Motor neuron (in vitro differentiated cells): ENCODE results near the gene SLC44A5. TPM values are rescaled to one million over a fixed set of nuclear protein-coding genes. Genes with fewer than 3 reads are reported as not detected.

ENCODE experiments used
- ATAC-seq, 8 experiments: fragments of 200-7000 bp; cut with Tn5 transposase; replicated peaks in 6 of 8; 2 replicates each; pipeline ENCODE4 v1.8.0; 2021; ENCODE audit warnings: mild to moderate bottlenecking in 8 of 8, moderate library complexity in 8 of 8
- H3K27ac ChIP-seq, 2 donors: fragments of 250-450 bp; sonication (Bioruptor Pico); 2 replicates each; pipeline ENCODE4 v1.9.0; 2021; ENCODE audit warnings: antibody characterized with exemption in 2 of 2, mild to moderate bottlenecking in 2 of 2, moderate library complexity in 1 of 2
- H3K4me1 ChIP-seq, 2 donors: fragments of 250-450 bp; sonication (Bioruptor Pico); replicated peaks in 1 of 2; 2 replicates each; pipeline ENCODE4 v1.6.1; 2021; ENCODE audit warnings: antibody characterized with exemption in 2 of 2, mild to moderate bottlenecking in 2 of 2, moderate library complexity in 1 of 2
- H3K4me3 ChIP-seq, 5 donors: fragments of 250-450 bp; sonication (Bioruptor Pico); 2 replicates each; pipeline ENCODE4 v1.9.0; 2021; ENCODE audit warnings: antibody characterized with exemption in 5 of 5, mild to moderate bottlenecking in 5 of 5, moderate library complexity in 4 of 5
- WGBS, 10 experiments: fragments of 450-650 bp; shearing (Covaris generic); methylation state at CpG; one replicate each; pipeline ENCODE4 v1.0.0; 2022; 5-methylcytosine and 5-hydroxymethylcytosine counted together
- in situ Hi-C, 9 experiments: fragments of 400-800 bp; cut with MboI; loops; one replicate each; pipeline ENCODE4 v1.15.0; 2021; ENCODE audit warnings: low sequenced_read_pairs in 9 of 9, low pct_unique_long_range_greater_than_20kb in 2 of 9; ENCODE audit not compliant: unreplicated experiment in 9 of 9
- total RNA-seq, 8 experiments: library from RNA; unstranded; fragments of 300-600 nt; gene quantifications; 2 replicates each; pipeline versions ENCODE4 v1.2.3 to v1.2.4, GENCODE V29; 2022

The SLC44A5 gene
- total RNA-seq, 8 experiments from 2014 or later: 27.7 to 58.8 (median 52.0) TPM; not detected in 3

GRCh38 chr1:75470448-75470847 lies 140.5 kb downstream of the SLC44A5 start:
- WGBS, 10 experiments: 0 to 100% (median 79%) methylated on average over 1 to 5 of the region's 6 CpGs; no CpG with 5 or more reads in 1 of the 10 experiments
- H3K4me1 ChIP-seq: peaks cover 9 to 31% of the 10 kb centered on the region in 2 donors
- no peak overlapping the region for H3K27ac ChIP-seq
- no peak for ATAC-seq
- no peak overlapping the region for H3K4me3 ChIP-seq
- in situ Hi-C loops: no loop called here

GRCh38 chr1:75469586-75470173 lies 141.2 kb downstream of the SLC44A5 start:
- H3K4me1 ChIP-seq: peaks cover 9 to 31% of the 10 kb centered on the region in 2 donors
- H3K4me3 ChIP-seq: no peak overlapping the region
- in situ Hi-C loops: no loop called here
- no peak for ATAC-seq
- WGBS, 10 experiments: 0 to 100% (median 75%) methylated on average over 2 to 7 of the region's 7 CpGs
- H3K27ac ChIP-seq: no peak overlapping the region

DNA sequence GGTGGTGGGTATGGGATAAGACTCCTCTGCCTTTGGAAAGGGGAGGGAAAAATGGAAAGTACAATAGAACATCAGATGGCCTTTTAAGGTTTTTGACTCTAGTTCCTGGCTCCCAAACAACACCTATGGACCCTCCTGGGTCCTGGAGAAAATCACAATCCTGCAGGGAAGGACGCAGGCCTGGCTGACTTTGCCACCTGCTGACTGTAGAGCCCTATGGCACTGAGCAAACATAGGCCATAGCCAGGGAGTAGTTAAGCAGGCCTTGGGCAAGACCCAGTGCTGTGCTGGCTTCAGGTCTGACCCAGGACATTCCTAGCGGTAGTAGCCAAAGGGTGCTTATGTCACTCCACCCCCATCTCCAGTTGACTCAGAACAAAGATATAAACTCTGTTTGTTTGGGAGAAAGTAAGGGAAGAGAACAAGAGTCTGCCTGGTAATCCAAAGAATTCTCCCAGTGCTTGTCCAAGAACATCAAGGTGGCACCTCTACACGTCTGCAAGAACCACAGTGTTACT lies 149.0 kb downstream of the SLC44A5 start:
- 40 to 100% (median 100%) methylated on average over 1 to 3 of the region's 3 CpGs; no CpG with 5 or more reads in 6 of the 10 experiments for WGBS, 10 experiments
- Histone ChIP-seq H3K4me3 (no peak overlapping the region), H3K27ac (no peak overlapping the region), H3K4me1 (no peaks in the 10 kb centered on the region)
- in situ Hi-C loops: no loop called here
- ATAC-seq: no peak

GRCh38 chr1:75449998-75450397 lies 160.9 kb downstream of the SLC44A5 start:
- Histone ChIP-seq H3K27ac (no peak overlapping the region), H3K4me3 (no peak overlapping the region), H3K4me1 (peaks cover 0 to 5% of the 10 kb centered on the region in 2 donors)
- ATAC-seq: no peak
- 41 to 100% (median 93%) methylated on average over 1 to 5 of the region's 5 CpGs; no CpG with 5 or more reads in 1 of the 10 experiments for WGBS, 10 experiments
- in situ Hi-C loops: no loop called here

- 0 to 100% (median 89%) methylated on average over 1 of the region's 1 CpG for WGBS, 10 experiments
- no peak overlapping the region for H3K4me3 ChIP-seq
- no peak for ATAC-seq
- no peak overlapping the region for H3K27ac ChIP-seq
- in situ Hi-C loops: no loop called here
- H3K4me1 ChIP-seq: peaks cover 0 to 5% of the 10 kb centered on the region in 2 donors
Measured at GRCh38 chr1:75444220-75444619, 166.7 kb downstream of the SLC44A5 start.

DNA sequence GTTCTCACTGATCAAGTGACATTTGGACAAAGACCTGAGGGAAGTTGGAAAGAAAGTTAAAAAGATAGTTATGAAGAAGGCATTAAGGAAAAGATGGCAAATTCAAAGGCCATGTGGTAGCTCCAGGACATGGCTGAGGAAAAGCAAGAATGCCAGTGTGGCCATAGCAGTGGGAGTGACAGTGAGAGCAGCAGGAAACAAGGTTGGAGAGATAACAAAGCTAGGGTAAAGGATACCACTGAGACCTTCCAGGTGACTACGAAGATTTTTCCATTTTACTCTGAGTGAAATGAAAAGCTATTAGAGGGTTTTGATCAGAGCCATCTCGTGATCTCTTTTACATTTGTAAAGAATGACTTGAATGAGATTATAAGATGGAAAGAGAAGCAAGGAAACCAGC lies 170.6 kb downstream of the SLC44A5 start:
- 0 to 94% (median 68%) methylated on average over 2 of the region's 2 CpGs; no CpG with 5 or more reads in 1 of the 10 experiments for WGBS, 10 experiments
- Histone ChIP-seq H3K4me3 (no peak overlapping the region), H3K27ac (no peak overlapping the region), H3K4me1 (no peaks in the 10 kb centered on the region)
- ATAC-seq: no peak
- in situ Hi-C loops: no loop called here

GRCh38 chr1:75438355-75438754 lies 172.6 kb downstream of the SLC44A5 start:
- in situ Hi-C loops: no loop called here
- Histone ChIP-seq H3K4me3 (no peak overlapping the region), H3K27ac (no peak overlapping the region), H3K4me1 (no peaks in the 10 kb centered on the region)
- ATAC-seq: no peak

GRCh38 chr1:75431843-75432242 lies 179.1 kb downstream of the SLC44A5 start:
- no peak for ATAC-seq
- Histone ChIP-seq H3K4me3 (no peak overlapping the region), H3K4me1 (peaks cover 0 to 18% of the 10 kb centered on the region in 2 donors), H3K27ac (no peak overlapping the region)
- in situ Hi-C loops: no loop called here
- 0 to 100% (median 76%) methylated on average over 1 to 2 of the region's 2 CpGs; no CpG with 5 or more reads in 1 of the 10 experiments for WGBS, 10 experiments

- no peak for ATAC-seq
- in situ Hi-C loops: no loop called here
- no peak overlapping the region for H3K4me3 ChIP-seq
- peaks cover 0 to 18% of the 10 kb centered on the region in 2 donors for H3K4me1 ChIP-seq
- no peak overlapping the region for H3K27ac ChIP-seq
Measured at GRCh38 chr1:75430526-75430925, 180.4 kb downstream of the SLC44A5 start.

DNA sequence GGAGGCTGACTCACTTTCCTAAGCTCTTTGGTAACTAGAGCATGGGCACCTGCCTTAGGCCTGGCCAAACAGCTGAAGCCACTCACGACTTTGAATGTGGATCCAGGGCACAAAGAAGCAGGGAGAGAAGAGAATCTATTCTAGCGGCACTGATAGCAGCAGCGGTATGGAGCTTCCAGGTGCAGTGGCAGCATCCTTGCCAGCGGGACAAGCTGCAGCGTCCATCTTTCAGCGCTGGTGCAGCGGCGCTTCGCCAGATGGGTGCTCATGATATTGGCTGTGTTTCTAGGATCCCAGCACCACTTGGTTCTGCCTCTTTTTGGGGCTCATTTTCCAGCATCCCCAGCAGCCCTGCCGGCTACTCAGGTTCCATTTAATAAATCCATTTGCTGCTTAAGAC lies 184.2 kb downstream of the SLC44A5 start:
- Histone ChIP-seq H3K27ac (no peak overlapping the region), H3K4me1 (peaks cover 4 to 16% of the 10 kb centered on the region in 2 donors), H3K4me3 (no peak overlapping the region)
- in situ Hi-C loops: no loop called here
- WGBS, 10 experiments: 42 to 97% (median 89%) methylated on average over 2 to 9 of the region's 10 CpGs; no CpG with 5 or more reads in 2 of the 10 experiments
- ATAC-seq: no peak

DNA sequence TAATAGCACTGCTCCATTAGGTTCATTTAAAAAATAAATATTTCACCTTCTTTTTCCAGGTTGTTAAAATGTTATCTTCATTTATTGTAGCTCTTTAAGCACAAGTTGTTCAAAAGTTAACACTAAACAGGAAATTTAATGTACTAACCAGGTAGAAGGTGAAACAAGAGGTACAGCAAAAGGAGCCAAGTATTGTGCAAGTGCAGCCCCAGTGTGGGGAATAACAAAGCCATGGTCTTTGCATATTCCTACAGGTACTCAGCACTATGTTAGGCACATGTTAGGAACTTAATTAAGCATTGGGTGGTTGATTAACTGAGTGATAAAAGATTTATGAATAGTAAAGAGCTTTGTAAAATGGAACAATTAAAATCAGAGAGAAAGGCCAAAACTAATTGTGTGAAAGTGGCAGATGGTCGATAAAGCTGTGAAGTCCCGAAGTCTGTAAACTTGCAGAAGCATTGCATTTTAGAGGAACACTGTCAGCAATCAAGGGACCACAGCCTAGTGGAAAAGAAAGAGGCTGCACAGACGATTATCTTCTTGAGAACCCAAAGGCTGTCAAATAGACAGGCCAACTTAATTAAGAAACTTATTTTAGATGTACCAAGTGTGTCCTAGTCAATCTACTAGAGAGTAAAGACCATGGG lies 185.8 kb downstream of the SLC44A5 start:
- in situ Hi-C loops: no loop called here
- Histone ChIP-seq H3K4me1 (peaks cover 4 to 5% of the 10 kb centered on the region in 2 donors), H3K4me3 (no peak overlapping the region), H3K27ac (no peak overlapping the region)
- no peak for ATAC-seq
- WGBS, 10 experiments: 0 to 90% (median 78%) methylated on average over 1 to 3 of the region's 3 CpGs

- Histone ChIP-seq H3K4me1 (peaks cover 4 to 5% of the 10 kb centered on the region in 2 donors), H3K27ac (no peak overlapping the region), H3K4me3 (no peak overlapping the region)
- 32 to 98% (median 75%) methylated on average over 4 to 5 of the region's 5 CpGs for WGBS, 10 experiments
- in situ Hi-C loops: no loop called here
- ATAC-seq: peak in 2 of 8 experiments; percentile 52
Measured at GRCh38 chr1:75423616-75424015, 187.3 kb downstream of the SLC44A5 start.

GRCh38 chr1:75423136-75423535 lies 187.8 kb downstream of the SLC44A5 start:
- in situ Hi-C loops: no loop called here

More at GRCh38 chr1:75423136-75423535, 187.8 kb downstream of the SLC44A5 start:
- 13 to 100% (median 87%) methylated on average over 1 to 4 of the region's 4 CpGs; no CpG with 5 or more reads in 1 of the 10 experiments for WGBS, 10 experiments
- no peak for ATAC-seq
- Histone ChIP-seq H3K4me3 (no peak overlapping the region), H3K27ac (no peak overlapping the region), H3K4me1 (peaks cover 4 to 5% of the 10 kb centered on the region in 2 donors)
